ENCODE data around the gene CTBP2. TPM values are rescaled to one million over a fixed set of nuclear protein-coding genes. Genes with fewer than 3 reads are reported as not detected.

The CTBP2 gene
- total RNA-seq, 1 donor from 2014 or later, result 35.9 TPM

- no peak for DNase-seq (ENCODE audit: low spot score)
- intact Hi-C loops (cut with DNase I), result loop anchor here (5.0 kb wide), 1 partner anchor 35 kb away; no protein-coding TSS in a partner anchor
Observed at GRCh38 chr10:125011926-125012705, 148.2 kb downstream of the CTBP2 start.

- intact Hi-C loops (cut with DNase I), result loop anchor here (5.0 kb wide), 1 partner anchor 36 kb away; no protein-coding TSS in a partner anchor
- no peak for DNase-seq (ENCODE audit: low spot score)
Observed at GRCh38 chr10:125011171-125011925, 149.0 kb downstream of the CTBP2 start.

- intact Hi-C loops (cut with DNase I), result loop anchor here (5.0 kb wide), 1 partner anchor 37 kb away; no protein-coding TSS in a partner anchor
- DNase-seq (ENCODE audit: low spot score), result no peak
Observed at GRCh38 chr10:125010362-125010761, 150.0 kb downstream of the CTBP2 start.

GRCh38 chr10:125009661-125010161 lies 150.7 kb downstream of the CTBP2 start:
- no peak for DNase-seq (ENCODE audit: low spot score)
- intact Hi-C loops (cut with DNase I), result loop anchor here (5.0 kb wide), 1 partner anchor 38 kb away; no protein-coding TSS in a partner anchor

GRCh38 chr10:125008689-125009638 lies 151.4 kb downstream of the CTBP2 start:
- peak; percentile 63 for DNase-seq (ENCODE audit: low spot score)
- intact Hi-C loops (cut with DNase I), result no loop called here

- intact Hi-C loops (cut with DNase I), result no loop called here
- peak; percentile 36 for DNase-seq (ENCODE audit: low spot score)
Observed at GRCh38 chr10:125007436-125007835, 152.9 kb downstream of the CTBP2 start.

GRCh38 chr10:125006921-125007426 lies 153.4 kb downstream of the CTBP2 start:
- peak; percentile 59 for DNase-seq (ENCODE audit: low spot score)
- intact Hi-C loops (cut with DNase I), result no loop called here

- DNase-seq (ENCODE audit: low spot score), result peak; percentile 50
- intact Hi-C loops (cut with DNase I), result no loop called here
Observed at GRCh38 chr10:125006188-125006680, 154.1 kb downstream of the CTBP2 start.

GRCh38 chr10:125005312-125006187 lies 154.8 kb downstream of the CTBP2 start:
- DNase-seq (ENCODE audit: low spot score), result peak; percentile 70
- intact Hi-C loops (cut with DNase I), result no loop called here

- intact Hi-C loops (cut with DNase I), result no loop called here
- peak; percentile 44 for DNase-seq (ENCODE audit: low spot score)
Observed at GRCh38 chr10:125004571-125005311, 155.6 kb downstream of the CTBP2 start.

GRCh38 chr10:125003901-125004467 lies 156.4 kb downstream of the CTBP2 start:
- intact Hi-C loops (cut with DNase I), result no loop called here
- DNase-seq (ENCODE audit: low spot score), result peak; percentile 26

- peak; percentile 67 for DNase-seq (ENCODE audit: low spot score)
- intact Hi-C loops (cut with DNase I), result no loop called here
Observed at GRCh38 chr10:125003146-125003900, 157.0 kb downstream of the CTBP2 start.

- peak; percentile 75 for DNase-seq (ENCODE audit: low spot score)
- intact Hi-C loops (cut with DNase I), result no loop called here
Observed at GRCh38 chr10:125002423-125003145, 157.8 kb downstream of the CTBP2 start.

- intact Hi-C loops (cut with DNase I), result no loop called here
Observed at GRCh38 chr10:125002047-125002422, 158.3 kb downstream of the CTBP2 start.

GRCh38 chr10:125001313-125002046 lies 158.9 kb downstream of the CTBP2 start:
- intact Hi-C loops (cut with DNase I), result no loop called here

More at GRCh38 chr10:125002047-125002422, 158.3 kb downstream of the CTBP2 start:
- peak; percentile 73 for DNase-seq (ENCODE audit: low spot score)

More at GRCh38 chr10:125001313-125002046, 158.9 kb downstream of the CTBP2 start:
- peak; percentile 74 for DNase-seq (ENCODE audit: low spot score)
